ENCODE measurements around the gene S100A2.
"Not testable (repeated sequence)": the region's sequence is repeated elsewhere in the genome, so short reads cannot be mapped to it uniquely, and the experiment has no call there.

S100A2 gene

GRCh38 chr1:153526132-153526543 lies 39.5 kb downstream of the S100A2 start:
- peak; percentile 17 for DNase-seq

GRCh38 chr1:153525088-153525728 lies 40.4 kb downstream of the S100A2 start:
- peak; percentile 4 for DNase-seq

- peak; percentile 36 for DNase-seq
These were observed 43.1 kb downstream of the S100A2 start for GRCh38 chr1:153522353-153523048.

- peak; percentile 17 for DNase-seq
These were observed 43.8 kb downstream of the S100A2 start for GRCh38 chr1:153521808-153522207.

GRCh38 chr1:153520818-153521476 lies 44.7 kb downstream of the S100A2 start:
- no peak for DNase-seq

- not testable (repeated sequence) for DNase-seq
These were observed 45.4 kb downstream of the S100A2 start for GRCh38 chr1:153520137-153520691.

- no peak for DNase-seq
These were observed 46.4 kb downstream of the S100A2 start for GRCh38 chr1:153519242-153519641.

GRCh38 chr1:153515504-153516394 lies 49.9 kb downstream of the S100A2 start:
- DNase-seq: peak; percentile 17

GRCh38 chr1:153513666-153514065 lies 52.0 kb downstream of the S100A2 start:
- DNase-seq: no peak

- no peak for DNase-seq
These were observed 52.6 kb downstream of the S100A2 start for GRCh38 chr1:153513023-153513422.
